HG02588 (cell line): ENCODE measurements around the gene CCDC85B.

Experiments
- ATAC-seq: cut with Tn5 transposase; IDR thresholded peaks from one replicate; pipeline ENCODE4 v1.9.1; 2021; ENCODE audit warnings: mild to moderate bottlenecking, moderate library complexity; ENCODE audit not compliant: unreplicated experiment

CCDC85B gene

DNA sequence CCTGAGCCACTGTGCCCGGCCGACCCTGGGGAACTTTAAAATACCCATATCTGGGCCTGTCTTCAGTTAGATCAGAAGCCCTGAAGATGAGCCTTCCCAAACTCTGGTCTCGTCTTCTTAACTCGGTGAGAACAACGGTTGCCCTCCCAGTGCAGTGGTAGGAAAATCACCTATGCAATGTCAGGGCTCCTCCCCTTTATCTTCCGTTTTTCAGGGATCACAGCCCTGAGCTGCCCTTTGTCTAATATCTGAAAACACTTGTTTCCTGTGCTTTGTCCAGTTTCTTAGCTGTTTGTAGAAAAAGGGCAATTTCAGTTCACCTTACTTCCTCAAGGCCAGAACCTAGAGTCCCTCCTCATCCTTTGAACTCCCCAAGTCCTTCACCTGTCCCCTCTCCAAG, 38.2 kb downstream of the CCDC85B start:
- ATAC-seq = no peak

GRCh38 chr11:65931773-65932557, 41.5 kb downstream of the CCDC85B start:
- no peak for ATAC-seq

DNA sequence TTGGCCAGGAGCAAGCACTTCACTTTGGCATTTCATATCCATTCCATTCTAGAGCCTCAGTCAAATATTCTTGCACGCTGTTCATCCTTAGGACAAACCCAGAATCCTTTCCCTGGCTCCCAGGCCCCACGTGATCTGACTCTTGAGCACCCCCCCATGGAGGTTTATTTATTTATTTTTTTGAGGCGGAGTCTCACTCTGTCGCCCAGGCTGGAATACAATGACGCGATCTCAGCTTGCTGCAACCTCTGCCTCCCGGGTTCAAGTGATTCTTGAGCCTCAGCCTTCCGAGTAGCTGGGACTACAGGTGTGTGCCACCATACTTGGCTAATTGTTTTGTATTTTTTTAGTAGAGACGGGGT, 42.1 kb downstream of the CCDC85B start:
- no peak for ATAC-seq

GRCh38 chr11:65934014-65934413, 43.5 kb downstream of the CCDC85B start:
- ATAC-seq = no peak

GRCh38 chr11:65937766-65938165, 47.3 kb downstream of the CCDC85B start:
- no peak for ATAC-seq
